GM18520 (cell line): Measurements from ENCODE around the gene SCAI.
"Not testable (repeated sequence)": the region's sequence is repeated elsewhere in the genome, so short reads cannot be mapped to it uniquely, and the experiment has no call there.

ENCODE experiments used
- ATAC-seq: cut with Tn5 transposase; IDR thresholded peaks from one replicate; pipeline ENCODE4 v1.9.1; 2021; ENCODE audit not compliant: unreplicated experiment

The SCAI gene

GRCh38 chr9:125038166-125038565 lies 105.2 kb downstream of the SCAI start:
- ATAC-seq: no peak

GRCh38 chr9:125028041-125028440 lies 115.3 kb downstream of the SCAI start:
- no peak for ATAC-seq

GRCh38 chr9:125024917-125025316 lies 118.4 kb downstream of the SCAI start:
- ATAC-seq: no peak

- ATAC-seq: no peak
Observed at GRCh38 chr9:125021069-125021468, 122.3 kb downstream of the SCAI start.

- not testable (repeated sequence) for ATAC-seq
Observed at GRCh38 chr9:125015655-125016054, 127.7 kb downstream of the SCAI start.

- ATAC-seq: not testable (repeated sequence)
Observed at GRCh38 chr9:125012013-125012412, 131.3 kb downstream of the SCAI start.

GRCh38 chr9:125008599-125008998 lies 134.7 kb downstream of the SCAI start:
- no peak for ATAC-seq

GRCh38 chr9:125003332-125003731 lies 140.0 kb downstream of the SCAI start:
- no peak for ATAC-seq

GRCh38 chr9:124983698-124984097 lies 159.6 kb downstream of the SCAI start:
- no peak for ATAC-seq

GRCh38 chr9:124980431-124980830 lies 162.9 kb downstream of the SCAI start:
- no peak for ATAC-seq

- ATAC-seq: no peak
Observed at GRCh38 chr9:124975131-124975530, 168.2 kb downstream of the SCAI start.

GRCh38 chr9:124973807-124974206 lies 169.5 kb downstream of the SCAI start:
- no peak for ATAC-seq

- no peak for ATAC-seq
Observed at GRCh38 chr9:124972241-124972770, 171.0 kb downstream of the SCAI start.

GRCh38 chr9:124969401-124969800 lies 173.9 kb downstream of the SCAI start:
- ATAC-seq: no peak

- no peak for ATAC-seq
Observed at GRCh38 chr9:124968238-124968637, 175.1 kb downstream of the SCAI start.

- ATAC-seq: not testable (repeated sequence)
Observed at GRCh38 chr9:124965775-124966568, 177.4 kb downstream of the SCAI start.

GRCh38 chr9:124964604-124965003 lies 178.7 kb downstream of the SCAI start:
- ATAC-seq: no peak

- no peak for ATAC-seq
Observed at GRCh38 chr9:124964056-124964455, 179.3 kb downstream of the SCAI start.

- no peak for ATAC-seq
Observed at GRCh38 chr9:124960409-124960752, 182.9 kb downstream of the SCAI start.

- not testable (repeated sequence) for ATAC-seq
Observed at GRCh38 chr9:124959671-124960408, 183.5 kb downstream of the SCAI start.

- ATAC-seq: no peak
Observed at GRCh38 chr9:124954255-124954654, 189.1 kb downstream of the SCAI start.

GRCh38 chr9:124950050-124950718 lies 193.1 kb downstream of the SCAI start:
- ATAC-seq: no peak
